ENCODE results near the gene SRPK3. TPM values are rescaled to one million over a fixed set of nuclear protein-coding genes. Genes with fewer than 3 reads are reported as not detected.
A peak's percentile ranks its signal among the peaks of the same experiment; 100 is the strongest.

SRPK3 gene
- total and polyA plus RNA-seq, 2 experiments from 2014 or later, result 0.15 TPM; not detected in 1

- Mint-ChIP-seq H3K27me3 (ENCODE audit: insufficient read depth, low read depth, poor library complexity) (peaks cover 4% of the 10 kb centered on the region), H3K36me3 (ENCODE audit: low read depth) (peaks cover 18% of the 10 kb centered on the region), H3K27ac (no peak overlapping the region), H3K4me3 (no peak overlapping the region), H3K4me1 (peaks cover 17% of the 10 kb centered on the region), H3K9me3 (no peaks in the 10 kb centered on the region)
- Histone ChIP-seq H3K27me3 (ENCODE audit: insufficient read depth) (no peaks in the 10 kb centered on the region), H3K9me2 (ENCODE audit: insufficient read depth) (no peaks in the 10 kb centered on the region), H3K36me3 (ENCODE audit: insufficient read depth) (no peaks in the 10 kb centered on the region), H3K79me2 (replicated peaks; ENCODE audit: insufficient read depth) (peaks cover 36% of the 10 kb centered on the region), H4K20me1 (replicated peaks; ENCODE audit: insufficient read depth) (0 out of 2 replicates have a peak, but pooled peaks cover 3% of the 10 kb centered on the region), H2AFZ (no peak overlapping the region), H3K27ac (ENCODE audit: low read depth) (no peak overlapping the region), H3K4me2 (no peak overlapping the region), H3K4me1 (ENCODE audit: insufficient read depth) (no peaks in the 10 kb centered on the region), H3K4me3 (no peak overlapping the region), H3F3A (replicated peaks; ENCODE audit: low read depth) (no peaks in the 10 kb centered on the region)
- TF ChIP-seq ETS1 (IDR thresholded peaks at IDR 0.05) (no peak), JUNB (IDR thresholded peaks at IDR 0.05; ENCODE audit: unreplicated experiment) (no peak)
- DNase-seq (ENCODE audit: low spot score), result no peak
- no peak for ATAC-seq
Observed at GRCh38 chrX:153792368-153792767, 11.5 kb downstream of the SRPK3 start.

- Mint-ChIP-seq H3K4me1 (peaks cover 17% of the 10 kb centered on the region), H3K27me3 (ENCODE audit: insufficient read depth, low read depth, poor library complexity) (peaks cover 4% of the 10 kb centered on the region), H3K9me3 (no peaks in the 10 kb centered on the region), H3K27ac (no peak overlapping the region; the same call in 1 of the 2 replicates), H3K36me3 (ENCODE audit: low read depth) (peaks cover 22% of the 10 kb centered on the region), H3K4me3 (peak overlapping the region; percentile 92)
- Histone ChIP-seq H3K27me3 (ENCODE audit: insufficient read depth) (no peaks in the 10 kb centered on the region), H3K36me3 (ENCODE audit: insufficient read depth) (no peaks in the 10 kb centered on the region), H3K27ac (ENCODE audit: low read depth) (no peak overlapping the region), H2AFZ (no peak overlapping the region), H3K9me2 (ENCODE audit: insufficient read depth) (no peaks in the 10 kb centered on the region), H4K20me1 (replicated peaks; ENCODE audit: insufficient read depth) (0 out of 2 replicates have a peak, but pooled peaks cover 3% of the 10 kb centered on the region), H3K4me3 (peak overlapping the region; percentile 77), H3K79me2 (replicated peaks; ENCODE audit: insufficient read depth) (peaks cover 36% of the 10 kb centered on the region), H3F3A (replicated peaks; ENCODE audit: low read depth) (no peaks in the 10 kb centered on the region), H3K4me1 (ENCODE audit: insufficient read depth) (no peaks in the 10 kb centered on the region), H3K4me2 (peak overlapping the region; percentile 95)
- DNase-seq (ENCODE audit: low spot score) (no peak), ATAC-seq (no peak)
- no peak for TF ChIP-seq EZH2phosphoT487 (IDR thresholded peaks at IDR 0.05; ENCODE audit: unreplicated experiment)
- no peak for TF ChIP-seq CTCF (conservative IDR thresholded peaks at IDR 0.05; ENCODE audit: low read depth in 2 of 2)
- TF ChIP-seq ETS1 (IDR thresholded peaks at IDR 0.05), result no peak
- TF ChIP-seq CREB1 (CRISPR knock-in tag; IDR thresholded peaks at IDR 0.05; ENCODE audit: low read depth), result no peak
- TF ChIP-seq NANOG (IDR thresholded peaks at IDR 0.05; ENCODE audit: borderline replicate concordance), result no peak
Observed at GRCh38 chrX:153793291-153793690, 12.4 kb downstream of the SRPK3 start.
